ENCODE results near the gene NCK2. TPM values are rescaled to one million over a fixed set of nuclear protein-coding genes. Genes with fewer than 3 reads are reported as not detected.

The NCK2 gene
- total and polyA plus RNA-seq, 2 experiments from 2014 or later: 72.6 to 100 TPM

DNA sequence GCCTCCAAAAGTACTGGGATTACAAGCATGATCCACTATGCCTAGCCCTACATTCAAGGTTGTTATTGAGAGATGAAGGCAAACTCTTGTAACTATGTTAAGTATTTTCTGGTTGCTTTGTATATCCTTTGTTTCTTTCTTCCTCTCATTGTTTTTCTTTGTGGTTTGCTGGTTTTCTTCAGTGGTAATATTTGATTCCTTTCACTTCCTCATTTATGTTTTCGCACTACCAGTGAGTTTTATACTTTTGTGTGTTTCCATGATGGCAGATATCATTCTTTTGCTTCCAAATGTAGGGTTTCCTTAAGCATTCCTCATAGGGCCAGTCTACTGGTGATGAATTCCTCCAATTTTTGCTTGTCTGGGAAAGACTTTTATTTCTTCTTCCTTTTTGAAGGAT, 90.2 kb downstream of the NCK2 start:
- TF ChIP-seq, protein P1, sequence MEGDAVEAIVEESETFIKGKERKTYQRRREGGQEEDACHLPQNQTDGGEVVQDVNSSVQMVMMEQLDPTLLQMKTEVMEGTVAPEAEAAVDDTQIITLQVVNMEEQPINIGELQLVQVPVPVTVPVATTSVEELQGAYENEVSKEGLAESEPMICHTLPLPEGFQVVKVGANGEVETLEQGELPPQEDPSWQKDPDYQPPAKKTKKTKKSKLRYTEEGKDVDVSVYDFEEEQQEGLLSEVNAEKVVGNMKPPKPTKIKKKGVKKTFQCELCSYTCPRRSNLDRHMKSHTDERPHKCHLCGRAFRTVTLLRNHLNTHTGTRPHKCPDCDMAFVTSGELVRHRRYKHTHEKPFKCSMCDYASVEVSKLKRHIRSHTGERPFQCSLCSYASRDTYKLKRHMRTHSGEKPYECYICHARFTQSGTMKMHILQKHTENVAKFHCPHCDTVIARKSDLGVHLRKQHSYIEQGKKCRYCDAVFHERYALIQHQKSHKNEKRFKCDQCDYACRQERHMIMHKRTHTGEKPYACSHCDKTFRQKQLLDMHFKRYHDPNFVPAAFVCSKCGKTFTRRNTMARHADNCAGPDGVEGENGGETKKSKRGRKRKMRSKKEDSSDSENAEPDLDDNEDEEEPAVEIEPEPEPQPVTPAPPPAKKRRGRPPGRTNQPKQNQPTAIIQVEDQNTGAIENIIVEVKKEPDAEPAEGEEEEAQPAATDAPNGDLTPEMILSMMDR (IDR thresholded peaks at IDR 0.05; ENCODE audit: poor library complexity): no peak
- TF ChIP-seq EZH2phosphoT487 (IDR thresholded peaks at IDR 0.05; ENCODE audit: low read depth, severe bottlenecking, unreplicated experiment): no peak
- TF ChIP-seq EZH2 (IDR thresholded peaks at IDR 0.05; ENCODE audit: borderline replicate concordance): no peak
- Histone ChIP-seq H3K9me2 (replicated peaks; ENCODE audit: insufficient read depth) (no peaks in the 10 kb centered on the region), H3K27me3 (no peaks in the 10 kb centered on the region), H3K4me2 (no peak overlapping the region), H3K4me1 (ENCODE audit: insufficient read depth) (no peaks in the 10 kb centered on the region), H3K9me3 (ENCODE audit: low read depth) (peaks cover 24% of the 10 kb centered on the region), H3K4me3 (no peak overlapping the region), H3K36me3 (replicated peaks; ENCODE audit: insufficient read depth, low read depth) (no peaks in the 10 kb centered on the region), H2AFZ (no peak overlapping the region), H3K79me2 (peaks cover 100% of the 10 kb centered on the region), H4K20me1 (ENCODE audit: insufficient read depth, poor library complexity, severe bottlenecking) (peaks cover 19% of the 10 kb centered on the region), H3K27ac (no peak overlapping the region)
- no peak for DNase-seq (ENCODE audit: low spot score)
- 94% methylated on average over 1 of the region's 1 CpG for WGBS (ENCODE audit: low lambda C conversion rate, missing lambda C conversion rate)

DNA sequence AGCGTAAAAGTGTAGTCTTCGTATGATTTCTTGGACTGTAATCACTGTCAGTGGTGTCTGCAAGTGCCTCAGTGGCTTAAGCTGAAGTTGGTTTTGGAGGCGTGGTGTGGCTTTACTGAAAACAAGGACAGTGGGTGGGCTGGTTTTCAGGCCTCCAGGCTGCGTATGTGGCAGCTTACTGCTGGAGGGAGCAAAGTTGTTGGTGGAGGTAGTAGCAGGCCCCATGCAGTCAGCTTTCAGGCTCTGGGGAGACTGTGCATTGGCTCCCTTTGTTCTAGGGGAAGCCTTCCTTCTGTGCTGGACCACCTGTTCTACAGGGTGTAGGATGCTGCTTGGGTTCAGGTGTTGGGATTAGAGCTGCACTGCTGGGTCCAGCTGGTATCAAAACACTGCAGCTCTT, 91.6 kb downstream of the NCK2 start:
- Histone ChIP-seq H3K36me3 (replicated peaks; ENCODE audit: insufficient read depth, low read depth) (no peaks in the 10 kb centered on the region), H3K9me2 (replicated peaks; ENCODE audit: insufficient read depth) (no peaks in the 10 kb centered on the region), H3K4me1 (ENCODE audit: insufficient read depth) (no peaks in the 10 kb centered on the region), H3K4me3 (no peak overlapping the region), H4K20me1 (ENCODE audit: insufficient read depth, poor library complexity, severe bottlenecking) (peaks cover 16% of the 10 kb centered on the region), H2AFZ (no peak overlapping the region), H3K4me2 (no peak overlapping the region), H3K79me2 (peaks cover 100% of the 10 kb centered on the region), H3K27me3 (no peaks in the 10 kb centered on the region), H3K9me3 (ENCODE audit: low read depth) (peaks cover 24% of the 10 kb centered on the region), H3K27ac (no peak overlapping the region)
- 96% methylated on average over 4 of the region's 4 CpGs for WGBS (ENCODE audit: low lambda C conversion rate, missing lambda C conversion rate)
- DNase-seq (ENCODE audit: low spot score): no peak
- no peak for TF ChIP-seq EZH2phosphoT487 (IDR thresholded peaks at IDR 0.05; ENCODE audit: low read depth, severe bottlenecking, unreplicated experiment)
- TF ChIP-seq, protein P1 (IDR thresholded peaks at IDR 0.05; ENCODE audit: poor library complexity): no peak
- no peak for TF ChIP-seq EZH2 (IDR thresholded peaks at IDR 0.05; ENCODE audit: borderline replicate concordance)

DNA sequence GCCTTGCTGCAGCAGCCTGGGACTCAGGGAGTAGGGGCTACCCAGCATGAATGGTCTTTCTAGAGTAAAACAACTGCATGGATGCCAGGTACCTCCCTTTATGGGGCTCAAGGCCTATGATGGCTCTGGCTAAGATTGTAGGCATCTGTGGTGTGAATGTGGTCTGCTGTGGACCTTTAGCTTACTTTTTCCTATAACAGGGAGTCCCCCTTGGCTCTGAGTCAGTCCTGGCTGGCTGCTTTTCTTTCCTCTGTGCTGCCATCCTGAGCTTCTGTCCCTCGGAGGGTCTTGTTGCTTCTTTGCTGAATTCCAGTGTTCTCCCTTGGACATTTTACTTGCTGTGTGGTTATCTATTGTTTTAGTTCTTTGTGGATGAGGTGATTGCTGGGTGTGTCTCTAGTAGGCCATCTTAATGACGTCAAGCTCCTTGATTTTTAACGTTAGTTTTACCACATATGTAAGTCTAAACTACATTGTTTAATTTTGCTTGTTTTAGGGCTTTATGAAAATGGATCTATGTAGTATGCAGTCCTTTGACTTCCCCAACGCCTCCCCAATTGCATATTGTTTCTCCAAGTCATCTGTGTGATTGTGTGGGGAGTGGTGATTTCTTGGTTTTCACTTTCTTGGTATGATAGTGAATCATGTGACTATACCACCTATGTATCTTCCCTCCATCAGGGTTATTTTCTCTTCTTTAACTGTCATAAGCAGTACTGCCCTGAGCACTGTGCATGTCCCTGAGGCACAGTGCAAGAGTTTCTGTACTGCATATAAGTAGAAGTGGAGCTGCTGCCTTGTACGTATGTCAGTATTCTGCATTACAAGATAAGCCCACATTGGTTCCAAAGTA, 92.4 kb downstream of the NCK2 start:
- Histone ChIP-seq H3K9me2 (replicated peaks; ENCODE audit: insufficient read depth) (no peaks in the 10 kb centered on the region), H3K36me3 (replicated peaks; ENCODE audit: insufficient read depth, low read depth) (no peaks in the 10 kb centered on the region), H3K4me3 (no peak overlapping the region), H3K27me3 (no peaks in the 10 kb centered on the region), H3K4me2 (no peak overlapping the region), H3K4me1 (ENCODE audit: insufficient read depth) (no peaks in the 10 kb centered on the region), H4K20me1 (ENCODE audit: insufficient read depth, poor library complexity, severe bottlenecking) (peaks cover 16% of the 10 kb centered on the region), H3K9me3 (ENCODE audit: low read depth) (peaks cover 22% of the 10 kb centered on the region), H2AFZ (no peak overlapping the region), H3K27ac (no peak overlapping the region), H3K79me2 (peaks cover 100% of the 10 kb centered on the region)
- DNase-seq (ENCODE audit: low spot score): no peak
- 95% methylated on average over 5 of the region's 5 CpGs for WGBS (ENCODE audit: low lambda C conversion rate, missing lambda C conversion rate)
- TF ChIP-seq EZH2phosphoT487 (IDR thresholded peaks at IDR 0.05; ENCODE audit: low read depth, severe bottlenecking, unreplicated experiment): no peak
- no peak for TF ChIP-seq EZH2 (IDR thresholded peaks at IDR 0.05; ENCODE audit: borderline replicate concordance)
- TF ChIP-seq, protein P1 (IDR thresholded peaks at IDR 0.05; ENCODE audit: poor library complexity): no peak
